AG08395 (cell line): ENCODE results near the gene TADA1.
A peak's percentile ranks its signal among the peaks of the same experiment; 100 is the strongest.
"Not testable (repeated sequence)": the region's sequence is repeated elsewhere in the genome, so short reads cannot be mapped to it uniquely, and the experiment has no call there.

Experiments used
- DNase-seq: peaks from one replicate; pipeline ENCODE4 v3.0.0; 2012; ENCODE audit warnings: mixed read lengths, low spot score

Gene TADA1

DNA sequence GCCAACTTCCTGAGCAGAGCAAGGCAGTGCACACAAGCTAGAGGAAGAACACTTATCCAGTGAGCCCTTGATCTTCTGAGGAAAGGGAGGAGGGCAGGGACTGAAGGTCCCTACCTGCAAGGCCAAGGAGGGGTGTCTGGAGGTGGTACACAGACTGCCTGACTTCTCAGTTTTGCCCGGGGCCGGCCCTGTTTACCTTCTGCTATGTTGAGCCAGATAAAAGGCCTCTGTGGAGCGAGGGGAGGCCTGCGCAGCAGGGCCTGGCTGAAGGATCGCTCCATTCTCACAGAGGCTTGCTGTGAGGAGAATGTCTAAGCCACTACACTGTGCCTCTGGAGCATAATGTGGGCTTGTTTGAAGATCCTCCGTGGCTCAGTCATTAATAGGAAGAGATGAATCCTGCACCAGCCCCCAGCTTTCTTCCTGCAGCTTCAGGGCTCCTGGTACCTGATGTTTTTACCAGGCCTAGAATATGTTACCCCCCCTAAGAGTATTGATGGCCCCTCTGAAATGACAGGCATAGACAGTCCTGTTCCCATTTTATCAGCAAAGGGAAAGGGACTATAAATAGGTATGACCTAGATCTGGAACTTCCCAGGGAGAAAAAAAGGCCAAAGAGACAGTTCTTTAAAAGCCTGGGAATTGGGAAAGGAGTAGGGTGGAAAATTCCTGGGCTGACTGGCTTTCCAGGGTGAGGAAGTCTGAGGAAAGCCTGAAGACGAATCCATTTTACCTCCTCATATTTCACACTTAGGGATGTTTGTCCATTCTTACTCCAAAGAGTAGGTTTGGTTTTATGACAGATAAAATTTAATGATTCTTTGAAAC, 32.1 kb downstream of the TADA1 start:
- no peak for DNase-seq

DNA sequence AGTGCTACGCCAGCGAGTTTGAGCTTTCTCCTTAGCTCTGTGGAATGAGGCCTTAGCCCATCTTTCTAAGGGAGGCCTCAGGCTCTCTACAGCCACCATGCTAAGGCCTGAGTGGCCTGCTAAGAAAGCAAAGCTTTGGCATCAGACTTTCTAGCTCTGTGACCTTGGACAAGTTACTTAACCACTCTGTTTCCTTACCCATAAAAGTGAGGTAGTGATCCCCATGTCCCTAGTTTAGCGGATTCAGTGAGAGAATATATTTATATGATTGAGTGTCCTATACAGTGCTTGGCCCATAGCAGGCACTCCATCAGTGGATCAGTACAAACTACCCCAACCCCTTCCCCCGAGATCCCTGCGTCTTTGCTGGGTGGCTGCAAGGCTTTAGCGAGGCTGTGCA, 32.7 kb downstream of the TADA1 start:
- DNase-seq, result no peak

GRCh38 chr1:166840309-166841274, 35.5 kb downstream of the TADA1 start:
- DNase-seq, result no peak

- peak; percentile 44 for DNase-seq
Measured at GRCh38 chr1:166839600-166840308, 36.3 kb downstream of the TADA1 start.

DNA sequence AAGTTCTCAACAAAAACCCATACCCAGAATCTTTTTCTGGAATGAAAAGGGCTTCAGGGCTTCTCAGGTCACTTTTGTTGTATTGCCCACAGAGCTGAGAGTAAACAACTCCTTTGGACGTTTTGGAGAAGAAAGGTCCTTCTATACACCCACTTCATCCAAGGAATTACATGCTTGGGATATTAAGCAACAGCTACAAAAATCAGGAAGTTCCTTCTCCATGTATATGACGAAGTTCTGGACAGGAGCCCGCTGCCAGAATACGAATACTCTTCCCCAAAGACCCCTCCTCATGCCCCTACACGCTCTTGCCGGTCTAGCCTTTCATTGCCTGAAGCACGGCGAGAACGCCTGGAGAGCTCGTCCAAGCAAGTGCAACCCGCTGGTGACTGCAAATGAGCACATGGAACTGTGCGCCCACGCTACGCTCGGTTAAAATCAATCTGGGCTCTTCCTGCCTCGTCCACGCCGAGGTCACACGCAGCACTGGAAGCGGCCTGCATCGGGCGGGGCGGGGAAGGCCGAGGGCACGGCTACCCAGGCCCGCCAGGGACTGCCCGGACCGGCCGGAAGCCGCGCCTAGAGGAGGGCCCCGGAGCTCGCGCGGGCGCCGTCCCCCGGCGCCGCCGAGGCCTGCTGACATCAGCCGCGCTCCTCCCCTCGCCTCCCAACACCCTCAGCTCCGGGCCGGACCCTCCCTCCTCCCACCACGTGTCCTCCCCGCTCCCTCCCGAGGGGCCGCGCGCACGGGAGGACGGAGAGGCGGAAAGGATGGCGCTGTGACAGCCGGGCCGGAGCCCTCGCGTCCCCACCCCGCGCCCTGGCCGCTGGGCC, 37.1 kb downstream of the TADA1 start, which contains the start of gene POGK:
Gene POGK, plus strand, starts transcription at position 710 of the 834 bp plus-strand sequence. CDS start 1,482 bp downstream, outside the sequence.
- DNase-seq, result peak; percentile 94

DNA sequence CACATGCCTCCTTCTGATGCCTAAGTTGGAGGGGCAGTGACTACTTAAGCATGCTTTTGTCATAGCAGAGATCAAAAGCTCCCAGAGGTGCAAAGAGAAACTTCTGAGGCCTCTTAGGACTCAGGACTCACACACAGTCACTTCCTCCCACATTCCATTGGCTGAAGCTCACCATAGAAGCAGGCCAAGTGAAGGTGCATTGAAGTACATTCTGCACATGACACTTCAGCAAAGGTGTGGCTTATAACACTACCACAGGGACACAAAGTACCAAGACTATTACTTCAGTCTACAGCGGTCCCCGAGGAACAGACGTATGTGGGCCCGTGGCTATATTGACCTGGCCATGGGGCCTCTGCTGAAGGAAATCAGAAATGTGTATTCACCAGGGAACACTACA, 39.3 kb downstream of the TADA1 start:
- no peak for DNase-seq

- not testable (repeated sequence) for DNase-seq
Measured at GRCh38 chr1:166829762-166830161, 46.3 kb downstream of the TADA1 start.

DNA sequence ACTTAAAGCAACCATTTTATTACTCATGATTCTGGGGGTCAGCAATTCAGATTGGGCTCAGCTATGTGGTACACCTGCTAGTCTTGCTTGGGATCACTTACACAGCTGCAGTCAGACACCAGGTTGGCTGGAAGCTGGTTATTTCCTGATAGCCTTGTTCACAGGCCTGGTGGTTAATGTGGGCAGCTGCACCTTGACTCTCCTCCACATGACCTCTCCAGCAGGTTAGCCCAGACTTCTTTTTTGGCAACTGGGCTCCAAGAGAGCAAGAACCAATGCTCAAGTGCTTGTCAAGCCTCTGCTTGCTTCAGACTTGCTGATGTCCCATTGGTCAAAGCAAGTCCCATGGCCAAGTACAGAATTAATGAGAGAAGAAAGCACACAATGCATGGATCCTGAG, 48.6 kb downstream of the TADA1 start:
- DNase-seq, result no peak

DNA sequence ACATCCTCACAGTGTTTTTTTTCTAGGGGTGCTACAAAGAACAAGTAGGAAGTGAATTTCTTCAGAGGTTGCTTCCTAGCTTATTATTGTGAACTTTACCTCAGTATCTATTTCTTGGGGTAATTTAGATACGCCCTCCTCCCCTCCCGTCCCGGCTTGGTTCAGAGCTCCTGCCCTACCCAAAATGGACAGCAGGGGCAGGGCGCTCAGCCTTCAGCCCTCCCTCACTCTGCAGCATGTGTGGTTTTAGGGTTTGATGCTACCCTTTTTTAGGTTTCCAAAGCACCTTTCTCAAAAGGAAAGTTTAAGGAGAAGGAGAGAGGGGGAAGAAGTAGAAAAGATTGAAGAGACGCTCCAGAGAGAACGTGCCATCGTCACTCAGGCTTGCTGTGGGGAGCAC, 53.7 kb downstream of the TADA1 start:
- no peak for DNase-seq

DNA sequence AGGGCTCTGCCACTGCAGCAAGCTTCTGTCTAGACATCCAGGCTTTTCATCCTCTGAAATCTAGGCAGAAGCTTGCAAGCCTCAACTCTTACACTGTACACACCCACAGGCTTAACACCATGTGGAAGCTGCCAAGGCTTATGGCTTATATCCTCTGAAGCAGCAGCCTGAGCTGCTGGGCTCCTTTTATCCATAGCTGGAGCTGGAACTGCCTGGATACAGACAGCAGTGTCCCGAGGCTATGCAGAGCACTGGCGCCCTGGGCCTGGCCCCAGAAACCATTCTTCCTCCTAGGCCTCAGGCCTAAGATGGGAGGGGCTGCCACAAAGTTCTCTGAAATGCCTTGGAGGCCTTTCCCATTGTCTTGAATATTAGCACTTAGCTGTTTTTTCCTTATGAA, 56.1 kb downstream of the TADA1 start:
- DNase-seq, result no peak

DNA sequence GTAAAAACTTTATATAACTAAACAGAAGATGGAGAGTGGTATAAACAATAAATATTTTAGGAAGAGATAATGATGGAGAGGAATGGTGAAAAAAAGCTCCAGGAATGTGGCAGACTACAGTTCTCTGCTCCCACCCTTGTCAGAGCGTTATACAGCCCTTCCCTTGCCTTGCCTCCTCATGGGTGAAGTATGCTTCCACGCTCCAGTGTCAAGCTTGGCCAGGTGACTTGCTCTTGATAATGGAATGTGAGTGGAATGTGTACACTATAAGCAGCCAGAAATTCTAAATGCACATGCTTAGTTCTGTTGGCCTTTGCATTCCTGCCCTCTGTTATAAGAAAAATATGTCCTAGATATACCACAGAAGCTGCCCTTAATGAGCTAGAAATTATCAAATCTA, 61.5 kb downstream of the TADA1 start:
- peak; percentile 25 for DNase-seq

GRCh38 chr1:166813508-166814223, 62.4 kb downstream of the TADA1 start:
- DNase-seq, result no peak

DNA sequence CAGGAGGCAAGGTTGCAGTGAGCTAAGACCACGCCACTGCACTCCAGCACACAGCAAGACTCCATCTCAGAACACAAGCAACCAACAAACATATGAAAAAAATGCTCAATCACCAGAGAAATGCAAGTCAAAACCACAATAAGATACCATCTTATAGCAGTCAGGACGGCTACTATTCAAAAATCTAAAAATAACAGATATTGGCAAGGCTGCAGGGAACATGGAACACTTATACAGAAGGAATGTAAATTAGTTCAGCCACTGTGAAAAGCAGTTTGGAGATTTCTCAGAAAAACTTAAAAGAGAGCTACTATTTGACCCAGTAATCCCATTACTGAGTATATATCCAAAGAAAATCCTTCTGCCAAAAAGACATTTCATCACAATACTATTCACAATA, 64.4 kb downstream of the TADA1 start:
- DNase-seq, result peak; percentile 17

- no peak for DNase-seq
Measured at GRCh38 chr1:166808952-166809351, 67.1 kb downstream of the TADA1 start.
